CD1c-positive myeloid dendritic cell (primary cell): ENCODE data around the gene PPP1R15A.
A peak's percentile ranks its signal among the peaks of the same experiment; 100 is the strongest.
"Not testable (repeated sequence)": the region's sequence is repeated elsewhere in the genome, so short reads cannot be mapped to it uniquely, and the experiment has no call there.

ENCODE experiments used
- DNase-seq: peaks from one replicate; pipeline ENCODE4 v3.0.0-alpha.2; 2016; ENCODE audit errors: extremely low spot score

PPP1R15A gene

GRCh38 chr19:48915757-48916156 lies 43.5 kb downstream of the PPP1R15A start:
- DNase-seq: no peak

GRCh38 chr19:48918071-48918470 lies 45.9 kb downstream of the PPP1R15A start:
- DNase-seq: no peak

GRCh38 chr19:48918801-48919247 lies 46.6 kb downstream of the PPP1R15A start:
- DNase-seq: peak; percentile 10

GRCh38 chr19:48919271-48919670 lies 47.0 kb downstream of the PPP1R15A start:
- DNase-seq: not testable (repeated sequence)

GRCh38 chr19:48920949-48921348 lies 48.7 kb downstream of the PPP1R15A start:
- DNase-seq: no peak

- no peak for DNase-seq
Measured at GRCh38 chr19:48921721-48922500, 49.7 kb downstream of the PPP1R15A start.

- no peak for DNase-seq
Measured at GRCh38 chr19:48922548-48923490, 50.6 kb downstream of the PPP1R15A start.

GRCh38 chr19:48925240-48925843 lies 53.1 kb downstream of the PPP1R15A start:
- DNase-seq: no peak
